Fibroblast of skin of right biceps (primary cell): ENCODE results near the gene RAPGEF5.

Experiments used
- DNase-seq: peaks from one replicate; pipeline ENCODE4 v3.0.0-alpha.2; 2013

Gene RAPGEF5

GRCh38 chr7:22378199-22378980 lies 21.4 kb upstream of the RAPGEF5 start:
- DNase-seq: no peak

GRCh38 chr7:22377703-22378102 lies 20.7 kb upstream of the RAPGEF5 start:
- DNase-seq: no peak

- no peak for DNase-seq
These were observed 18.6 kb upstream of the RAPGEF5 start for GRCh38 chr7:22375359-22376048.

DNA sequence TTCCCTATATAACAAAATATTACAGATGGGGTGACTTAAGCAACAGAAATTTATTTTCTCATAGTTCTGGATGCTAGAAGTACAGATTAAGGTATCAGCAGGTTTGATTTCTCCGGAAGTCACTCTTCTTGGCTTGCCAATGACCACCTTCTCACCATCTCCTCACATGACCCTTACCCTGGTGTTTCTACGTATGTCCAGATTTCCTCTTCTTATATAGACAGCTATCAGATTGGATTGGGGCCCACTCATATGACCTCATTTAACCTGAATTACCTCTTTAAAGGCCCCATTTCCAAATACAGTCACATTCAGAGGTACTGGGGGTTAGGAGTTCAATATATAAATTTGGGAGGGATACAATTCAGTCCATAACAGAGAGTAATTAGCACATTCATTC lies 17.0 kb upstream of the RAPGEF5 start:
- no peak for DNase-seq

DNA sequence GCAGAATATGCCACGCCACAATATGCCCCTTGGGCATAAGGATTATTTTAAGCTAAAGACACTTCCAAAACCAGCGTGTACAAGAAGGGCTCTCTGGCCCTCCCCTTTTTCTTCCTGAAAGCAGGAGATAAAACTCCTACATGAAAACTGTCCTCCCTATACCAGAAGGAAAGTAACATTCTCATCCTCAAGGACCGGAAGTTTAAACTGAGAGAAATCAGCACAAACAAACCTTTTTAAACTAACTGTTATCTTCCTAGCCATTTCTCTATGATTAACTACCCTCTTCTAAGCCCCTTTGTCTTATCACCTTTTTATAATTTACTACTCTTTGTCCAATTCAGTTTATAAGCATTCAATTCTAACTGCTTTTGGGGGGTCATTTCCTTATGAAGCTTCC lies 16.4 kb upstream of the RAPGEF5 start:
- no peak for DNase-seq

DNA sequence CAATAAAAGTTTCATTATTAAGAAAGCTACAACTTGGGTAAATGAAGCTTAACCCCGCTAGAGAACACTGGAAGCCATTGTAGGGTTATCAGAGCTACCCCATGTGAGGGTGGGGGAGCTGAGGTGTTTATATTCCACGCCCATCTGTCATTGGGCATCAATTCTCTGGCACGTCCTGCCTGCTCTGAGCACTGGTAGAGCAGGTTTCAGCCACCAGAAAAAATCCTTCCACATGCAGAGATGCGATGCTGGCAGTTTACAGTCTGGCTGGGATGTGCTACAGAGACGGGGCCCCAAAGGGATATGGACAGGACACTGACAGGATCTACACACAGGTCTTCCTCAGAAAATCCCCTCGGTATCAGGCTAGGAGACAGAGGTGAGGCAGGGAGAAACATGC lies 15.9 kb upstream of the RAPGEF5 start:
- DNase-seq: no peak

DNA sequence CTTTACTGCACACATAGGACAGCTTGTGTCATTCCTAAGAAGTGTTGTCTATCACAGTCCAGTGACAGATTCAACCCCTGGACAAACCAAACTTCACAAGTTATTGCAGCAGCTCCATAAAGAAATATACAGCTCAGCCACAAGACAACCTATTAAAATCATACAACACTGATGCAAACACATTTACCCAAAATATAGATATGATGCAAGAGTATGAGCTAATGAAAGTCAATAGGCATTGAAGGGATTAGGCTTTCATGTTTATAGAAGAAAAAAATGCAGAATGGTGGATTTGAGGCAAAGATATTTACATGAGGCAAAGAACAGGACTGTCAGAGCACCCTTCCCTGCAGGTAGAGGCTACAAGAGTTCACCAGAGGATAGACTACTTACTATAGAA lies 14.9 kb upstream of the RAPGEF5 start:
- DNase-seq: no peak

DNA sequence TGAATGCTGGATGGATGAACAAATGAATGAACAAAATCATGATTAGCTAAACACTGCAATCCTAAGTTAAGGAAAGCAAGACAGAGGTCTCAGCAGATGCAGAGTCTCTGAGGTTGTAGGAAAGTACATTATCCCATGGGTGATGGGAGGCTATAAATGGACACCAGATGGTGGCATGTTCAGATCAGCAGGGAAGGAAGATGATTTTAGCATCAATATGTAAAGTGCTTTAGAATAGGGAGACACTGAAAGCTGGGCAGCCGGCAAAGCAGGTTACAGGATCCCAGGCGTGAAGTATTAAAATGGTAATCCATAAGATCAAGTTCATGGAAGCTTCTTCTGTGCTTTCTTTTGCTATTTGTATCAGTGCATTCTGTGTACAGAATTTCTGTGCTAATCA lies 7.9 kb upstream of the RAPGEF5 start:
- no peak for DNase-seq

GRCh38 chr7:22363756-22364422 lies 6.9 kb upstream of the RAPGEF5 start:
- DNase-seq: no peak

GRCh38 chr7:22361795-22362194 lies 4.8 kb upstream of the RAPGEF5 start:
- no peak for DNase-seq

- no peak for DNase-seq
These were observed 4.4 kb upstream of the RAPGEF5 start for GRCh38 chr7:22361320-22361719.

DNA sequence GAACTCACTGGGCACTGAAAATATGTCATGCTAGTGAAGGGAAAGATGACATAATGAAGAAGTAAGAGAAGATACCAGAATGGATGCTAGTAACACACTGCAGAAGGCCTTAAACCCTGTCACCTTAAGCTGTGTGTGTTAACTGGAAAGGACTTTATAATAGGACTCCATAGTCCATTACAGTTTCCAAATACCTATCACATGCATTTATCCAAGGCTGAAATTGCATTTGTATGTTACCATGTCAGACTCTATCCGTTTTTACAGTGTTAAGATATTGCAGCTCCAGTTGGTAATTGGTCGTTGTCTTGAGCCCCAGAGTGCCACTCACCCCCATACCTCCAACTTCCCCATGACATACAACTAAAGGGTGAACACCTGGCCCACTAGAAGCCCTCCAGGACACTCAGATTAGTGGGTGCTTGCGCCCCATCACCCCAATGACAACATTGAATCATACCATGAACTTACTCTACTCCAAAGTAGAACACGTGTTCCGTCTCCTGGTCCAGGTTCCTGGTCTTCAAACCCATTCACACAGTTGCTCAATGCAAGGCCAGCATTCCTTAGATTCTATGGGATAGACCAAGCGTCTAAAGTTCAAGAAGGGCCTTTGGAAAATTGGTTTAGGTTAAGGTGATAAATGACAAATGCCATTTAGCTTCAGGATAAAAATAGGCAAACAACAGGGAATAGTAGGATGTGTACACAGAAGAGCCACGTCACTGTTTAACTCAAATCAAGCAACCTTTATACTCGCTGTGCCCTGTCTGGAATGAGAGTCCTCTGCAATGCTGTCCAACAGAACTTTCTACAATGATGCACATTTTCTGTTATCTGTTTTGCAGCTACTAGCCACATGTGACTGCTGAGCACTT lies 2.1 kb upstream of the RAPGEF5 start:
- no peak for DNase-seq

DNA sequence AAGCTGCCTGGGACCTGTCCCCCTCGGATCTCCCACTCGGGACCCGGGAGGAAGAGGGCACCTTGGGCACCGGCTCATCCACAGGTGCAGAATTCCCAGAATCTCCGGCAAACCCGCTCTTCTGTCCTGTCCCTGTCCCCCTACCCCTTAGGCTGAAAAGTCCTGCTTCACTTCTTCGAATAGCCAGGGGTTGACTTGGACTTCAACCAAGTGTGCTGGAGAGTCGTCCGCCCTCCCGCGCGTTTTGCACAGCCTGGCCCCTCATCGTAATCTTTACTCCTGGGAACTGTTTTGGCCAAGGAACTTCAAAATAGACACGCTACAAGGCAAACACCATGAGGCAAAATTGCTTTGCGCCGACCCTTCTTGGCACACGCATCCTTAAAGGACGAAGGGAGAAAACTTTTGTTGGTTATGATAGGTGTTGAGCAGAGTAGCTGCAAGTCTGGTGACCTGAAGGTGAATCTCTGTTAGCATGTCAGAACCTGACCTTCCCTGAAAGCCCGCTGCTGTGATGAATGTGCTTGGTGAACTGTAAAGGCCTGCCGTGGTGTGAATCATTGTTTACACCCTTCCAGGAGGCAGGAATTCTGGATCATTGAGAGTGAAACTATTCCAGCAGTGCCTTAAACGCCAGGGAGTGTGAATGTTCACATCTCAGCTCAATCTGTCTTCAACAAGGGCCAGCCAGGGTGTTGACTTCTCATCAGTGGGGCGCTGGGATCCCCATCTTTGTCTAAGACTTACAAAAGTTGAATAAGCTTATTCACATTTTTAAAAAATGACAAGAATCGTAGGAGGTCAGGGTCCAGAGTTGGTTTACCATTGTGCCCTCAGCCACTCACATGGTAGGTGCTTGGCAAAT lies 589 bp upstream of the RAPGEF5 start:
- peak; percentile 2 for DNase-seq

- DNase-seq: no peak
These were observed 803 bp downstream of the RAPGEF5 start for GRCh38 chr7:22356010-22356691.

GRCh38 chr7:22355620-22356009 lies 1.3 kb downstream of the RAPGEF5 start:
- no peak for DNase-seq

DNA sequence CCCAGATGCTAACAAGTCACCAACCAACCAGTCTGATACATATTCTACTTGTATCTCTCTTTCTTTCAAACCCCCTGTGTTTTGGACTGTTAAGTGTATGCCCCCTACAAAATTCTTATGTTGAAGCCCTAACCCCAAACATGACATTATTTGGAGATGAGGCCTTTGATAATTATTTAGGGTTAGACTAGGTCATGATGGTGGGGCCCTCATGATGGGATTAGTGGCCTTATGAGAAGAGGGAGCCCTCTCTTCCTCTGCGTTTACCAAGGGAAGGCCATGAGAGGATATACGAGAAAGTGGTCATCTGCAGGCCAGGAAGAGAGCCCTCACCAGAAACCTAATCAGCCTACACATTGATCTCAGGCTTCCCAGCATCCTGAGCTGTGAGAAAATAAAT lies 2.5 kb downstream of the RAPGEF5 start:
- DNase-seq: no peak

DNA sequence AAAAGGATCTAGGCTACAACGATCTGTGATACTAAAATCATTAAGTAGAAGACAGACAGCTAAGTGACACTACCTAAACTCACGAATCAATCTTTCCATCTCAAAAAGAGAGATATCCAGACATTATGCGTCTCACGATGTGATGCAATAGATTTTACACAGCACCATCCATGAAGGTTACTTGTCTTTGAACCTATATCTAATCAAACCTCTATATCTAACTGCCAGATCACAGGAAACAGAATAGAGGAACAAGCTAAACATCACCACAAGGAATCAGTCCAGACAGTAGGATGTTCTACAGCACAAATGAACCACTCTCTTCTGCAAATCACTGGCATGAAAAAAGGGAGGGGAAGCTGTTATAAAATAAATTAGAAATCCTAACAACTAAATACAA lies 4.1 kb downstream of the RAPGEF5 start:
- no peak for DNase-seq

DNA sequence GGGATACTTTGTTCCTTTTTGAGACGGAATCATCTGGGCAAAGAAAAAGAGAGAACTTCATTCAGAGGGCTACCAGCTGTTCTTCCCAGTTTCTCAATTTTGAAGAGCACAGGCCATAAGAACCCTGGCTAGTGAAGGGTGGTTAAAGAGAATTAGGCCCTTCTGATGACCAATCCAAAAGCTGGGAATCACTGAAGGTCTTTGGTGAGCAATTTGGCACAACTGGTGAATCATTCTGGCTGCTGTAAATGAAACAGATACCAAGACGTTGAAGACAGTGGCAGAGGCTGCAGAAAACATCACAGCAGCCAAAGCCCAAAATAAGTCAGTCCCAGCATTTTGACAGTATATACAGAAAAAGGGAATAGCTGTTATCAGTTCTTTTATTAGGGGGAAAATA lies 5.1 kb downstream of the RAPGEF5 start:
- DNase-seq: no peak

DNA sequence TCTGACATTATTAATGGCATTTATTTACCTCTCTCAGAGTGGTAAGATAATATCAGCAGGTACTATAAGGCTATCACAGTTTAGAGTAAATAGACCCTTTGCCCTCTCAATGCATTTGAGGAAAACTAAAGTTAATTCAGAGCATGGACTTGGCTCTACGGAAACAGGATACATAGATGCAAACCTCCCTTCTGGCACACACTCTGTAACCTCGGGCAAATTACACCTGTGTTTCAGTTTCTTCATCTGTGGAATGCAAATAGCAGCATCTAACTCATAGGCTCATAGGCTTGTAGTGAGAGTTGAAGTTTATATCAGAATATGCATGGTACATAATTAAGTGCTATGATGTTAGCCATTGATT lies 5.6 kb downstream of the RAPGEF5 start:
- no peak for DNase-seq

DNA sequence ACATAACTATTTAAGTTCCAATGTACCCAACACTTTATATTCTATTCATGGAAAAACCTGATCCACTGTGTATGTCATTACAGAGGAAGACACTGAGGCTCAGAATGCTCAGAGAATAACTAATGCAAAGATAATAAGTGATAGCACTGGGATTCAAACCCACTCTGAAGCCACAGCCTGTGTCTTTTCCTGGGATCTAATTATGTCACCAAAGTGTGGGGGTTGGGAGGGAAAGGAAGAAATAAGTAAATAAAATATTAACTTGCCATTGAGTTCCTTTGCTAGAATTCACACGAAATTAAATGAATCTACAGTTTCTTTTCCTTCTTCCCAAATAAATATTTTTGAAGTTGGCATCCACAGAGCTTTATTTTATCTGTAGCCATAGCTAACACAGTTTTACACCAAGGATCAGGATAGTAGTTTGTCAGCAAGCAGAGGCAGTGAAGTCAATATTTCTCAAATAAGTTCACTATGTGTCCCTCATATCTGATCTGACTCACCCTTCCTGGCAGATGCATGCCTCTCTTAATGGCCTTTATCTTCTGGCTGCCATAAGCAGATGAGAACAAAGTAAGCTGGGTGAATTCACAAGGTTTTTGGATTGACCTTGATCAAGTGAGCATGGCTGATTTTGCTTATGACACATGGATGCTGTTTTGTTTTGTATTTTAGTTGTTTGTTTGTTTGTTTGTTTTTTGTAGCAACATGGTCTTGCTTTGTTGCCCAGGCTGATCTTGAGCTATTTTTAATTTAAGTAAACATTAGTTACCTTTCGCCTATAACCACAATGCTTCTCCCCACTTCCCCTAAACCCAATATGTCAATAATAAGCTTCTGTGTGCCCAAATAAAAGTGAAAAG lies 6.3 kb downstream of the RAPGEF5 start:
- DNase-seq: peak; percentile 9

DNA sequence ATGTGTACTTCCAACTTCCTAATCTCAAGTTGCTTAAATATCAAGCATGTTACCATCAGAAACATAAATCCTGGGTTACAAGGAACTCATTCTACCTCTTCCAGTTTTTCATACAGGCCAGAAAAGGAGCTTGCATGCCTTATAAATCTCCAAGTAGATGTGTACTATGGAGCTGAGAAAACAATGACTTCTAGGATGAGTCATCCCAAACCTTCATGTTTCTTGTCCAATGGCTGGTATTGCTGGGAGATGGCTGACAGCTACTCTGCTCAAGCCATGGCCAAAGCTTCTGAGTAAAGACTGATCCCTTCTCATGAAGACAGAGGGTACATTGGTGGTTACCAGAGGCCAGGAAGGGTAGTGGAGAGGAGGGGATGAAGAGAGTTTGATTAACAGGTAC lies 8.6 kb downstream of the RAPGEF5 start:
- DNase-seq: no peak
